ENCODE measurements around the gene CSF1. TPM values are rescaled to one million over a fixed set of nuclear protein-coding genes. Genes with fewer than 3 reads are reported as not detected.

Gene CSF1
- total and polyA plus RNA-seq, 7 donors = 3.7 to 14.7 (median 10.6) TPM

DNA sequence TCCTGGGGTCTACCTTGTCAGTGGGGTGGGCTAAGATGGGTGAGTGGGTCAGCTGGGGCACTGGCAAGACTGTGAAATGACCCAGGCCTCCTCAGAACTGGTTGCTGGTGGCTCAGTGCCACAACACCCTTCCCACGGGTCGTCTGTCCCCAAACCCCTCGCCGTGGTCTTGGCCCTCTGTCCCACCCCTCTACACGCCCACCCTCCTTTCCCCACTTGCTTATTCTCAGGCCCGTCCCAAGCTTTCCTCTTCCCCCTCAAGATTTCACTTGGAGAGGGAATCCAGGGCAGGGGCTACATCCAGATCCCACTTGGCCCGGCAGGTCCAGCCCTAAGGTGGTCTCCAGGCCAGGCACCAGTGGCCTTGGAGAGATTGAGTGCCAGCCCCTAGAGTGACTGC is 16.7 kb downstream of the CSF1 start:
- Histone ChIP-seq H3K27ac (peak overlapping the region; percentile 43), H3K9me3 (no peaks in the 10 kb centered on the region), H3K27me3 (ENCODE audit: insufficient read depth in 3 of 3, low read length in 2 of 3) (no peaks in the 10 kb centered on the region), H3K4me1 (peaks cover 27% of the 10 kb centered on the region), H3K36me3 (ENCODE audit: insufficient read depth in 1 of 2, low read depth in 1 of 2) (peaks cover 0 to 67% of the 10 kb centered on the region in 2 donors), H3K4me3 (no peak overlapping the region)
- whole genome bisulfite sequencing, 3 donors = 70 to 92% (median 78%) methylated on average over 6 to 7 of the region's 7 CpGs
- ATAC-seq (no peak), DNase-seq (no peak)
- intact Hi-C loops (cut with DNase I) = no loop called here
- TF ChIP-seq, protein P1, sequence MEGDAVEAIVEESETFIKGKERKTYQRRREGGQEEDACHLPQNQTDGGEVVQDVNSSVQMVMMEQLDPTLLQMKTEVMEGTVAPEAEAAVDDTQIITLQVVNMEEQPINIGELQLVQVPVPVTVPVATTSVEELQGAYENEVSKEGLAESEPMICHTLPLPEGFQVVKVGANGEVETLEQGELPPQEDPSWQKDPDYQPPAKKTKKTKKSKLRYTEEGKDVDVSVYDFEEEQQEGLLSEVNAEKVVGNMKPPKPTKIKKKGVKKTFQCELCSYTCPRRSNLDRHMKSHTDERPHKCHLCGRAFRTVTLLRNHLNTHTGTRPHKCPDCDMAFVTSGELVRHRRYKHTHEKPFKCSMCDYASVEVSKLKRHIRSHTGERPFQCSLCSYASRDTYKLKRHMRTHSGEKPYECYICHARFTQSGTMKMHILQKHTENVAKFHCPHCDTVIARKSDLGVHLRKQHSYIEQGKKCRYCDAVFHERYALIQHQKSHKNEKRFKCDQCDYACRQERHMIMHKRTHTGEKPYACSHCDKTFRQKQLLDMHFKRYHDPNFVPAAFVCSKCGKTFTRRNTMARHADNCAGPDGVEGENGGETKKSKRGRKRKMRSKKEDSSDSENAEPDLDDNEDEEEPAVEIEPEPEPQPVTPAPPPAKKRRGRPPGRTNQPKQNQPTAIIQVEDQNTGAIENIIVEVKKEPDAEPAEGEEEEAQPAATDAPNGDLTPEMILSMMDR (IDR thresholded peaks at IDR 0.05) = no peak

DNA sequence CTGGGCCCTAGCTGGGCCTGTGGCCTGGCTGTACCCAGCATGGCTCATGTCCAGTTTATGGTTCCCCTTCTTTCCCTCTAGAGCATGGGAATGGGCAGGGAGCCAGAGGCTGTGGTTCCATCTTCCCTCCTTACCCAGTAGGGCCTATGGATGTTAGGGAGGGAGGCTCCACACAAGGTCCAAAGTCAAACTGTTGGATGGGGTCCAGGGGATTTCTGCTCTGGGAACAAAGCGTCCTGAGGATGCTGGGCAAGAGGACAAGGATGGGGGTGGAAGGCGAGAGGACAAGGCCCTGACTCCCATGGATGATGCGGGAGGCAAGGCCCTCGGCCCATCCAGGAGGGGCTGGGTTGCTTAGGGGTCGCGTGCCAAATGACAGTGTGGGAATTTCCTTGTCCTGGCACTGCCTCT is 17.3 kb downstream of the CSF1 start:
- TF ChIP-seq, protein P1 (IDR thresholded peaks at IDR 0.05) = no peak
- Histone ChIP-seq H3K4me1 (peaks cover 27% of the 10 kb centered on the region), H3K27me3 (ENCODE audit: insufficient read depth in 3 of 3, low read length in 2 of 3) (no peaks in the 10 kb centered on the region), H3K27ac (peak overlapping the region; percentile 43), H3K4me3 (no peak overlapping the region), H3K36me3 (ENCODE audit: insufficient read depth in 1 of 2, low read depth in 1 of 2) (peaks cover 0 to 61% of the 10 kb centered on the region in 2 donors), H3K9me3 (no peaks in the 10 kb centered on the region)
- WGBS, 3 donors = 26 to 51% (median 42%) methylated on average over 6 of the region's 6 CpGs
- ATAC-seq (peak; percentile 33 to 78 (median 60)), DNase-seq (peak; percentile 78 to 86)
- intact Hi-C loops (cut with DNase I) = no loop called here

DNA sequence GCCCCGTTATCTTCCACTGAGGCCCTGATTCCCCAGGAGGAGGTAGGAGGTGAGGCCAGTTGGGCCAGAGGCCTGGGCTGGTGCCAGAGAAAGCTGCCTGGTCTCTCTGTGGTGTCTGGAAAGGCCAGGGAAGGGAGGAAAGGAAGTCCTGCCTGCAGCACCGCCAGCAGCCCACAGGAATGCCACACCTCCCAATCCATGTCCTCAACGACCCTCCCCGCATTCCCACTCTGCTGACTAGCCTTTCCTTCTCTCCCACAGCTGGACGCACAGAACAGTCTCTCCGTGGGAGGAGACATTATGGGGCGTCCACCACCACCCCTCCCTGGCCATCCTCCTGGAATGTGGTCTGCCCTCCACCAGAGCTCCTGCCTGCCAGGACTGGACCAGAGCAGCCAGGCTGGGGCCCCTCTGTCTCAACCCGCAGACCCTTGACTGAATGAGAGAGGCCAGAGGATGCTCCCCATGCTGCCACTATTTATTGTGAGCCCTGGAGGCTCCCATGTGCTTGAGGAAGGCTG is 18.0 kb downstream of the CSF1 start:
- H3K4me3 ChIP-seq = no peak overlapping the region
- WGBS, 3 donors = 57 to 68% (median 62%) methylated on average over 8 of the region's 8 CpGs
- intact Hi-C loops (cut with DNase I) = no loop called here
- H3K4me1 ChIP-seq = peaks cover 27% of the 10 kb centered on the region
- TF ChIP-seq, protein P1 (IDR thresholded peaks at IDR 0.05) = no peak
- DNase-seq (peak; percentile 67 to 81), ATAC-seq (peak in 2 of 4 donors; percentile 12 to 31)
- H3K36me3 ChIP-seq (ENCODE audit: insufficient read depth in 1 of 2, low read depth in 1 of 2) = peaks cover 0 to 55% of the 10 kb centered on the region in 2 donors
- peak overlapping the region; percentile 43 for H3K27ac ChIP-seq
- no peaks in the 10 kb centered on the region for H3K9me3 ChIP-seq
- H3K27me3 ChIP-seq (ENCODE audit: insufficient read depth in 3 of 3, low read length in 2 of 3) = no peaks in the 10 kb centered on the region

DNA sequence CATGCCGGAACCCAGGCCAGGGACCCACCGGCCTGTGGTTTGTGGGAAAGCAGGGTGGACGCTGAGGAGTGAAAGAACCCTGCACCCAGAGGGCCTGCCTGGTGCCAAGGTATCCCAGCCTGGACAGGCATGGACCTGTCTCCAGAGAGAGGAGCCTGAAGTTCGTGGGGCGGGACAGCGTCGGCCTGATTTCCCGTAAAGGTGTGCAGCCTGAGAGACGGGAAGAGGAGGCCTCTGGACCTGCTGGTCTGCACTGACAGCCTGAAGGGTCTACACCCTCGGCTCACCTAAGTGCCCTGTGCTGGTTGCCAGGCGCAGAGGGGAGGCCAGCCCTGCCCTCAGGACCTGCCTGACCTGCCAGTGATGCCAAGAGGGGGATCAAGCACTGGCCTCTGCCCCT is 18.5 kb downstream of the CSF1 start:
- no peak for ATAC-seq
- 87 to 91% (median 89%) methylated on average over 11 of the region's 11 CpGs for WGBS, 3 donors
- H3K4me3 ChIP-seq = no peak overlapping the region
- H3K9me3 ChIP-seq = no peaks in the 10 kb centered on the region
- intact Hi-C loops (cut with DNase I) = no loop called here
- TF ChIP-seq, protein P1 (IDR thresholded peaks at IDR 0.05) = no peak
- H3K27me3 ChIP-seq (ENCODE audit: insufficient read depth in 3 of 3, low read length in 2 of 3) = no peaks in the 10 kb centered on the region
- H3K27ac ChIP-seq = peak overlapping the region; percentile 43
- peaks cover 0 to 50% of the 10 kb centered on the region in 2 donors for H3K36me3 ChIP-seq (ENCODE audit: insufficient read depth in 1 of 2, low read depth in 1 of 2)
- H3K4me1 ChIP-seq = peaks cover 27% of the 10 kb centered on the region
- DNase-seq = no peak
